Effector memory CD4-positive, alpha-beta T cell (primary cell): Measurements from ENCODE around the gene DDX11.
"Not testable (repeated sequence)": the region's sequence is repeated elsewhere in the genome, so short reads cannot be mapped to it uniquely, and the experiment has no call there.

ENCODE experiments used
- DNase-seq, 3 donors: peaks; one replicate each; pipeline ENCODE4 v3.0.0-alpha.2; 2020
- H3K27ac ChIP-seq: 2 replicates; pipeline ENCODE4 v1.7.0; 2013; ENCODE audit warnings: mild to moderate bottlenecking, low read length, moderate library complexity; ENCODE audit not compliant: insufficient read depth, poor library complexity, severe bottlenecking
- H3K27me3 ChIP-seq: replicated peaks from 2 replicates; pipeline ENCODE4 v1.7.0; 2013; ENCODE audit warnings: mild to moderate bottlenecking, low read length; ENCODE audit not compliant: insufficient read depth, control insufficient read depth, poor library complexity, severe bottlenecking
- H3K36me3 ChIP-seq: 2 replicates; pipeline ENCODE4 v1.7.0; 2013; ENCODE audit warnings: mild to moderate bottlenecking, low read length, moderate library complexity; ENCODE audit not compliant: control insufficient read depth, insufficient read depth
- H3K4me1 ChIP-seq: 2 replicates; pipeline ENCODE4 v1.7.0; 2013; ENCODE audit warnings: low read length, mild to moderate bottlenecking; ENCODE audit not compliant: control insufficient read depth, insufficient read depth, poor library complexity, severe bottlenecking
- H3K4me3 ChIP-seq: 2 replicates; pipeline ENCODE4 v1.7.0; 2013; ENCODE audit warnings: low read length, low read depth, mild to moderate bottlenecking; ENCODE audit not compliant: insufficient read depth, poor library complexity, severe bottlenecking
- H3K9me3 ChIP-seq: 2 replicates; pipeline ENCODE4 v1.7.0; 2013; ENCODE audit warnings: mild to moderate bottlenecking, low read length, moderate library complexity; ENCODE audit not compliant: control insufficient read depth
- total RNA-seq, 3 donors: gene quantifications; one replicate each; lab custom pipeline; 2026; lab: John Stamatoyannopoulos, UW

Gene DDX11
- 12.8 to 47.8 (median 41.3) reads per million in 3 donors for total RNA-seq

DNA sequence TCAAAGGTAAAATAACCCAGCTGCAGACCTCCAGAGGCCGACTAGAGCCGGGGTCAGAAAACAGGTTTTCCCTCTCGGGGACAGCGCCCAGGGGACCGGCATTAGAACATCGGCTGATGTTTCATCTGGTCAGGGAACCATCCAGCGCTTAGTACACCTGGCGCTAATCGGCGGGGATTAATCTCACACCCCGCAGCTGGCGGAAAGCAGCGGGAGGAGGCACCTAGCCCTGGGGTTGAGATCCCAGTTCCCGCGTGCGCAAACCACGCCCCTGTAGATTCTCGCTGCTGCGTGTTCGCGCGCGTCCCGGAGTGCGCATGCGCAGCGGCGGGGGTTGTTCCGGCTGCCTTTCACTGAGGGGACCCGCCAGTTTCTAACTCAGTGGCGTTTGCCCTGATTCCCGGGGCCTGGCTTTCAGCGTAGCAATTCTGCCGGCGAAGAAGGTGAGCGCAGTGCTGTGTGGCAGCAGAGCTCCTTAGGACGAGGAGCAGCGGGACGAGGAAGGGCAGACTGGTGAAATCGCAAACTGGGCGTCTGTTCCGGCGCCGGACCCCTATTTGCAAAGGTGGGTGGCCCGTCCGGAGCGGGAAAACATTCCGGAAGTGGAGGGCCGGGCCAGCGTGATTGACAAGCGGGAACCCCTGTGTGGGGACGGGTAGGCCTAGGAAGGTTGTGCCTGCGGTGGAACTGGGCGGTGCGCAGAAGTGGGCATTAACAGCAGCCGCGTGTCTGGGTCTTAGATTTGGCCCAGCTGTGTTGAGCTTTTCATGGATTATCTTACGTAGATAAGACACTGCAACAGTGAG is at the start of gene DDX11:
TSS of gene DDX11 (plus strand) at position 334 of the 806 bp plus-strand sequence. CDS start 4,534 bp downstream, outside the sequence.
- not testable (repeated sequence) for H3K4me1 ChIP-seq, H3K9me3 ChIP-seq, H3K27me3 ChIP-seq, H3K36me3 ChIP-seq
- H3K4me3 ChIP-seq: peak within 1 kb of the TSS; percentile 69
- DNase-seq: peak; percentile 84 to 90 (median 87)
- peak within 1 kb of the TSS; percentile 65 for H3K27ac ChIP-seq

DNA sequence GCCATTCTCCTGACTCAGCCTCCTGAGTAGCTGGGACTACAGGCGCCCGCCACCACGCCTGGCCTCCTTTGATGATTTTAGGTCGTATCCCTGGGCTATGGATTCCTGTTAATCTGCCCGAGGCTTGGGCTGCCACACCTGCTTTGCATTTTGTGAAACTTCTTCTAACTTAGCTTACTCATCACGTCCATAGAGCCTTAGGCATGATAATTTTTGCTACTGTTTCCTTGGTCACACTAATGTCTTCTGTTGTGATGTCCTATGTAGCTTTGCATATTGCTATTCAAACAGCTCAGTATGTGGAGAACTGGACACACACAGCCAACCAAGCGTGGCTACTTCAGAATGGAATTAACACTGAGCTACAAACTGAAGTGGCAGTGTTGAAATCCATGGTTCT is 47.5 kb upstream of the DDX11 start:
- H3K4me3 ChIP-seq: no peak overlapping the region
- H3K9me3 ChIP-seq: no peaks in the 10 kb centered on the region
- no peaks in the 10 kb centered on the region for H3K27me3 ChIP-seq
- H3K36me3 ChIP-seq: no peaks in the 10 kb centered on the region
- no peak overlapping the region for H3K27ac ChIP-seq
- H3K4me1 ChIP-seq: no peaks in the 10 kb centered on the region
- DNase-seq: no peak

DNA sequence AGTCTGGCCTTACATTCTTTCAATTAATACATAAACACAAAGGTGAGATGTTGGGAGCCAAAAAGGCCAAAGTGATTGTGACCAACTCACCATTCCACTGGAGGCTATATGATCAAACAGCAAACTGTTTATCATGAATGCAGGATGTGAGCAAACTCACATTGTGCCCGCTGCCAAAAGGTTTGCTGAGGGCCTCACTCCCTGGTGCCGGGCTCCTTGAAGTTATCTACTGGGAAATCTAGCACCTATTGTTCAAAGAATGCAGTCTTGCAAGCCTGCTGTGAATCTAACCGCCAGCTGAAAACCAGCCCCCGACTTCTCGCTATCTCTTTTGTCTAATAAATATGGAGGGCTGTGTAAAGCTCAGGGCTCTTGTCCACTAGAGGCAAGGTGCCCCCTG is 46.7 kb upstream of the DDX11 start:
- H3K27me3 ChIP-seq, DNase-seq, H3K4me1 ChIP-seq, H3K27ac ChIP-seq, H3K9me3 ChIP-seq, H3K4me3 ChIP-seq, H3K36me3 ChIP-seq: not testable (repeated sequence)

DNA sequence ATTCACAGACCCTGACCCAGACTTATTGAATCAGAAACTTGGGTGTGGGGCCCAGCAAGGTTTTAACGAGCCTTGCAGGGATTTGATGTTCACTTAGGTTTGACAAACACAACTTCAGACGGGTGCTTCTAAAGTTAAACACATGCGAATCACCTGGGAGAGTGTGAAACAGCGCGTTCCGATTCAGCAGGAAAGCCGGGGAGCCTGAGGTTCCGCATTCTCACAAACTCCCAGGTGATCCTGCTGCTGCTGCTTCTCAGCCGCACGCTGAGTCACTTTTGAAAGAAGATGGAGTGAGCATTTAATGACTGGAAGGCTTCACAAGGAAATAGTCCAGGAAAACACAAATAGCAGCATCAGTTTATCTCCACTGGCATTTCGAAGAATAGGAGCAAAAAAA is 44.2 kb upstream of the DDX11 start:
- H3K4me3 ChIP-seq: no peak overlapping the region
- no peaks in the 10 kb centered on the region for H3K9me3 ChIP-seq
- H3K27ac ChIP-seq: no peak overlapping the region
- no peaks in the 10 kb centered on the region for H3K36me3 ChIP-seq
- DNase-seq: no peak
- no peaks in the 10 kb centered on the region for H3K4me1 ChIP-seq
- H3K27me3 ChIP-seq: no peaks in the 10 kb centered on the region

DNA sequence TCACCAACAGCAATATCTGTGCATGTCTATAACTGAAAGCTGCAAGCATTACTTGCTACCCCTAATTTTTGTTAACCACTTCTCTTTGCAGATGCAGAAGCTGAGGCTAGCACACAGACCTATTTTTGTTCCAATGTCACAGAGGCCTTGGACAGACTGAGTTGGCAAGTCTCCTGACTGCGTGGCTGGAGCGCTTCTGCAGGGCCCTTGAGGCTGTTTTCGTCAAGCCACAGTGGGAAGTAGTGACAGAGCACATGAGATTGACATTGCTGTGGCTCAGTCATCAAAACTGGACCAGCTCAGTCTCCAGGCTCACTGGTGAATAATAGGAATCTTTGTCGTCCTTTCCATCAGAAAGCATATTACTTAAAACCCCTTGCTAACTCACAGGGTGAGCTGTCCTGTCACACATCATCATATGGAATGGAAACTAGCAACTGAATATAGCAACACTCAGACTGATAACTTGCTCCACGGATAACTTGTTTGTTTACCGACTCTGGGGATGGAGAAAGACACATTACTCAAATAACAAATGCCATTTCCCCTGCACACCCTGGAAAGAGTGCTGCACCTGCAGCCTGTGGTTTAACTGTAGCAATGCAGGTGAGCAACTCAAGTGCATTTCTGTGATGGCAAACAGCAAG is 43.6 kb upstream of the DDX11 start:
- H3K9me3 ChIP-seq: no peaks in the 10 kb centered on the region
- H3K27me3 ChIP-seq: no peaks in the 10 kb centered on the region
- H3K4me3 ChIP-seq: no peak overlapping the region
- H3K36me3 ChIP-seq: no peaks in the 10 kb centered on the region
- H3K27ac ChIP-seq: no peak overlapping the region
- no peak for DNase-seq
- no peaks in the 10 kb centered on the region for H3K4me1 ChIP-seq

DNA sequence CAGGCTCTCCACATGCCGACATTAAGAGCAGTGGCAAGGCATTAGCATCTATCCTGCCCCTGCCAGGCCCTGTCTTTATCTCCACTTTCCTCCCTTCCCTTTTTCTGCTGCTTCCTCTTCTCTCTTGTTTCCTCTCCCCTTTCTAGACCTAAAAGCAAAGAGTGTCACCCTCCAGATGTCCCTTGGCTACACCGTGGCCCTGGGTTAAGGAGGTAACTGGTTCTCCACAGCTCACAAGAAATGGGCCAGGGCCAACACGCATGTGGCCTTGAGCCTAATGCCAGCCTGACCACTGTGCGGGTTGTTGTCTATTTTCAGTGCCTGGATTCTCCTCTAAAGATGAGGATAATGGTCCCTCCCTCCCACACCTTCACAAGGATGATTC is 41.7 kb upstream of the DDX11 start:
- no peak for DNase-seq
- no peaks in the 10 kb centered on the region for H3K27me3 ChIP-seq
- no peaks in the 10 kb centered on the region for H3K9me3 ChIP-seq
- no peak overlapping the region for H3K27ac ChIP-seq
- no peaks in the 10 kb centered on the region for H3K36me3 ChIP-seq
- H3K4me1 ChIP-seq: no peaks in the 10 kb centered on the region
- H3K4me3 ChIP-seq: no peak overlapping the region

DNA sequence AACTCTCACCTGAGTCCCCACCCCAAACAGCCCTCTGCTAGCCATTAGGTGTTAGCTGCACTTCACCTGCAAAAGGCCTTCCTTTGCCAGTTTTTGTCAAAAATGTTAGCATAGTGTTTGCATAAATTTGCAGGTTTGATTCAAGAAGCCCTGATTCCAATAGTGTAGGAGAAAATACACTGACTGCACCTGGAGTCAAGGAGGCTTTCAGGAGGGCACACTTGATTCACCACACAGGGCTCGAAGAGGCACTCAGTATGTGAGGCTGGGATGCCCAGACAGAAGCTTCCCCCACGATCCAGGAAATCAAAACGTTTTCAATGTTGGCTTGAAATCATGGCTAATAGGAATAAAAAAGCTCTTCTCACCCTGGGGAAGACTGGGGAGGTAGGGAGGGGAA is 40.5 kb upstream of the DDX11 start:
- Histone ChIP-seq H3K9me3 (no peaks in the 10 kb centered on the region), H3K27me3 (no peaks in the 10 kb centered on the region)

DNA sequence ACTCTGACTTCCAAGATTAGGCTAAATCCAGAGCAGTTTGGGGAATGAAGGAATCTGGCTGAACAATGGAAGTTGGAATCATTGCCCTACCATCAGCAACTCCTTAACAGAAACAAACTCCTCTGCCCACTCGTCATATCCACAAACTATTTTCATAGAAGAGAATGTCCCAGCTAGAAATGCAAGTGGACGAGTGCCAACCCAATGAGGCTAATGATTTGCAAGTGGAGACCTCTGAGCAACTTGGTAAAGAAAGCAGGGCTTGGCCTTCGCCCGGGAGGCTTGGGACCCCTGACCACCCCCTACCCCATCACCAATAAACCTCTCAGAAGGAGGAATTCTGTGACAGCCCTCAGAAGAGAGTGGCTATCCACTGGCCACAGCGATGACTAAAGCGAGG is 40.0 kb upstream of the DDX11 start:
- Histone ChIP-seq H3K36me3 (no peaks in the 10 kb centered on the region), H3K9me3 (no peaks in the 10 kb centered on the region), H3K27me3 (no peaks in the 10 kb centered on the region), H3K4me3 (no peak overlapping the region), H3K4me1 (no peaks in the 10 kb centered on the region), H3K27ac (no peak overlapping the region)
- no peak for DNase-seq

More for the DNA sequence above, 40.5 kb upstream of the DDX11 start:
- H3K4me1 ChIP-seq: no peaks in the 10 kb centered on the region
- no peak overlapping the region for H3K4me3 ChIP-seq
- no peak for DNase-seq
- no peaks in the 10 kb centered on the region for H3K36me3 ChIP-seq
- no peak overlapping the region for H3K27ac ChIP-seq

DNA sequence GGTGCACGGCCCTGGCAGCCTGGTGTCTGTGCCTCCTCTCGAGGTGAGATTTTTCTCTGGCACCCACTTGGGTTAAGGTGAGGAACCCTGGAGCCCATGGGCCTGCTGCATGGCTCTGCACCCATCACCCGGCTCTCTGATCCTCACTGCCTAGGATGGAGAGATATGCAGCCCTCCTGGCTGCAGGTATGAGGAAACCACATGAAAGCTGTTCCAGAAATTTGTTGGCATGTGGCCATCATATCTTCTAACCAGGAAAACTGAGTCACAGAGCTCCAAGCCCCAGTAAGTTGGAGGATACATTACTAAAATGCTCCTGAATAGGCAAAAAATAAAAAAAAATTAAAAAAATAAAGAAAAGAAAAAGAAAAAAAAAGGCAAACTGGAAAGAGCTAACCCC is 39.3 kb upstream of the DDX11 start:
- no peak for DNase-seq
- no peaks in the 10 kb centered on the region for H3K36me3 ChIP-seq
- H3K27me3 ChIP-seq: no peaks in the 10 kb centered on the region
- H3K4me3 ChIP-seq: no peak overlapping the region
- no peaks in the 10 kb centered on the region for H3K4me1 ChIP-seq
- H3K9me3 ChIP-seq: no peaks in the 10 kb centered on the region
- no peak overlapping the region for H3K27ac ChIP-seq

DNA sequence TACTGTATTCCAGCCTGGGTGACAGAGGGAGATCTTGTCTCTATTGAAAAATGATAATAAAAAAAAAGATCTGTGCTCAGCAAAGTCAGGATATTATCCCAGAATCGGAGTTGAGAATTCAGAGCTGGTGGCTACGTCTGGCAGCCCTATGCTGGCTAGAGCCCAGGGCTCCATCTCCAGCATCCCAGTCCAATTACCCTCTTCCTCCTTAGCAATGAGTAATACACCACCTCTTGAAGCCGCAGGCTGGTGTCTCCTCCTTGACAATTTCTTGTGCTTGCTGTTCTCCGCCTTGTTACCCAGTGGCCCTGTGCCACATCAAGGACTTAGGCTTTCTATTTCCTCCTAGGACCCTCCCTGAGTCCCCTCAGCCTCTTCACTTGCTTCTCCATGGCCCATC is 38.4 kb upstream of the DDX11 start:
- Histone ChIP-seq H3K4me1 (no peaks in the 10 kb centered on the region), H3K9me3 (no peaks in the 10 kb centered on the region), H3K4me3 (no peak overlapping the region), H3K36me3 (no peaks in the 10 kb centered on the region), H3K27ac (no peak overlapping the region), H3K27me3 (no peaks in the 10 kb centered on the region)
- DNase-seq: no peak
